Fibroblast of skin of right biceps (primary cell): ENCODE measurements around the gene DPT.

Experiments used
- DNase-seq: peaks from one replicate; pipeline ENCODE4 v3.0.0-alpha.2; 2013

The DPT gene

GRCh38 chr1:168697356-168698126 lies 31.5 kb downstream of the DPT start:
- DNase-seq: peak; percentile 46

GRCh38 chr1:168696125-168696760 lies 32.8 kb downstream of the DPT start:
- DNase-seq: no peak

- peak; percentile 16 for DNase-seq
These were observed 35.2 kb downstream of the DPT start for GRCh38 chr1:168693872-168694238.

GRCh38 chr1:168693197-168693871 lies 35.7 kb downstream of the DPT start:
- no peak for DNase-seq

GRCh38 chr1:168692472-168692871 lies 36.5 kb downstream of the DPT start:
- DNase-seq: no peak

- DNase-seq: no peak
These were observed 37.5 kb downstream of the DPT start for GRCh38 chr1:168691541-168691940.

GRCh38 chr1:168689726-168690602 lies 39.0 kb downstream of the DPT start:
- peak; percentile 71 for DNase-seq

GRCh38 chr1:168689327-168689657 lies 39.7 kb downstream of the DPT start:
- no peak for DNase-seq

GRCh38 chr1:168688644-168689326 lies 40.2 kb downstream of the DPT start:
- DNase-seq: no peak

GRCh38 chr1:168687816-168688215 lies 41.2 kb downstream of the DPT start:
- no peak for DNase-seq

- DNase-seq: no peak
These were observed 42.3 kb downstream of the DPT start for GRCh38 chr1:168686666-168687065.

GRCh38 chr1:168683871-168684270 lies 45.1 kb downstream of the DPT start:
- no peak for DNase-seq

GRCh38 chr1:168676861-168677260 lies 52.1 kb downstream of the DPT start:
- no peak for DNase-seq

GRCh38 chr1:168676029-168676812 lies 52.8 kb downstream of the DPT start:
- DNase-seq: peak; percentile 36

- no peak for DNase-seq
These were observed 54.9 kb downstream of the DPT start for GRCh38 chr1:168673974-168674683.

GRCh38 chr1:168672278-168672677 lies 56.7 kb downstream of the DPT start:
- DNase-seq: no peak

GRCh38 chr1:168671782-168672181 lies 57.2 kb downstream of the DPT start:
- no peak for DNase-seq

- DNase-seq: no peak
These were observed 63.0 kb downstream of the DPT start for GRCh38 chr1:168665975-168666374.

GRCh38 chr1:168664069-168664834 lies 64.8 kb downstream of the DPT start:
- DNase-seq: no peak

- peak; percentile 26 for DNase-seq
These were observed 72.5 kb downstream of the DPT start for GRCh38 chr1:168656485-168656884.
